ENCODE results near the gene MAG.

MAG gene

GRCh38 chr19:35320065-35320713 lies 28.2 kb downstream of the MAG start:
- ATAC-seq, result no peak
- TF ChIP-seq ESRRG (CRISPR knock-in tag; IDR thresholded peaks at IDR 0.05), result no peak
- no peak for TF ChIP-seq CSDC2 (CRISPR knock-in tag; IDR thresholded peaks at IDR 0.05)
- TF ChIP-seq, protein P1, sequence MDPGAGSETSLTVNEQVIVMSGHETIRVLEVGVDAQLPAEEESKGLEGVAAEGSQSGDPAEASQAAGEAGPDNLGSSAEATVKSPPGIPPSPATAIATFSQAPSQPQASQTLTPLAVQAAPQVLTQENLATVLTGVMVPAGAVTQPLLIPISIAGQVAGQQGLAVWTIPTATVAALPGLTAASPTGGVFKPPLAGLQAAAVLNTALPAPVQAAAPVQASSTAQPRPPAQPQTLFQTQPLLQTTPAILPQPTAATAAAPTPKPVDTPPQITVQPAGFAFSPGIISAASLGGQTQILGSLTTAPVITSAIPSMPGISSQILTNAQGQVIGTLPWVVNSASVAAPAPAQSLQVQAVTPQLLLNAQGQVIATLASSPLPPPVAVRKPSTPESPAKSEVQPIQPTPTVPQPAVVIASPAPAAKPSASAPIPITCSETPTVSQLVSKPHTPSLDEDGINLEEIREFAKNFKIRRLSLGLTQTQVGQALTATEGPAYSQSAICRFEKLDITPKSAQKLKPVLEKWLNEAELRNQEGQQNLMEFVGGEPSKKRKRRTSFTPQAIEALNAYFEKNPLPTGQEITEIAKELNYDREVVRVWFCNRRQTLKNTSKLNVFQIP (CRISPR knock-in tag; IDR thresholded peaks at IDR 0.05; ENCODE audit: borderline replicate concordance, low read depth), result no peak
- TF ChIP-seq TCF4 (CRISPR knock-in tag; IDR thresholded peaks at IDR 0.05; ENCODE audit: borderline replicate concordance), result no peak
- no peak for TF ChIP-seq SNAI2 (CRISPR knock-in tag; IDR thresholded peaks at IDR 0.05)
- no peak for TF ChIP-seq ARNTL (CRISPR knock-in tag; IDR thresholded peaks at IDR 0.05; ENCODE audit: borderline replicate concordance, low read depth)
- no peak for TF ChIP-seq BACH2 (CRISPR knock-in tag; IDR thresholded peaks at IDR 0.05; ENCODE audit: borderline replicate concordance)
- TF ChIP-seq ZNF565 (CRISPR knock-in tag; conservative IDR thresholded peaks at IDR 0.05; ENCODE audit: low read depth), result no peak
- no peak for TF ChIP-seq ZC3H10 (CRISPR knock-in tag; IDR thresholded peaks at IDR 0.05)
- TF ChIP-seq OSR1 (CRISPR knock-in tag; IDR thresholded peaks at IDR 0.05), result no peak
- no peak for TF ChIP-seq CREB5 (CRISPR knock-in tag; IDR thresholded peaks at IDR 0.05; ENCODE audit: low read depth)
- TF ChIP-seq, protein P2, sequence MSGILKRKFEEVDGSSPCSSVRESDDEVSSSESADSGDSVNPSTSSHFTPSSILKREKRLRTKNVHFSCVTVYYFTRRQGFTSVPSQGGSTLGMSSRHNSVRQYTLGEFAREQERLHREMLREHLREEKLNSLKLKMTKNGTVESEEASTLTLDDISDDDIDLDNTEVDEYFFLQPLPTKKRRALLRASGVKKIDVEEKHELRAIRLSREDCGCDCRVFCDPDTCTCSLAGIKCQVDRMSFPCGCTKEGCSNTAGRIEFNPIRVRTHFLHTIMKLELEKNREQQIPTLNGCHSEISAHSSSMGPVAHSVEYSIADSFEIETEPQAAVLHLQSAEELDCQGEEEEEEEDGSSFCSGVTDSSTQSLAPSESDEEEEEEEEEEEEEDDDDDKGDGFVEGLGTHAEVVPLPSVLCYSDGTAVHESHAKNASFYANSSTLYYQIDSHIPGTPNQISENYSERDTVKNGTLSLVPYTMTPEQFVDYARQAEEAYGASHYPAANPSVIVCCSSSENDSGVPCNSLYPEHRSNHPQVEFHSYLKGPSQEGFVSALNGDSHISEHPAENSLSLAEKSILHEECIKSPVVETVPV (CRISPR knock-in tag; IDR thresholded peaks at IDR 0.05), result no peak
- no peak for TF ChIP-seq ZNF70 (CRISPR knock-in tag; IDR thresholded peaks at IDR 0.05)
- no peak for TF ChIP-seq RARB (CRISPR knock-in tag; IDR thresholded peaks at IDR 0.05)
- TF ChIP-seq ZFP30 (CRISPR knock-in tag; IDR thresholded peaks at IDR 0.05), result no peak

GRCh38 chr19:35321291-35321690 lies 29.3 kb downstream of the MAG start:
- TF ChIP-seq TCF4 (CRISPR knock-in tag; IDR thresholded peaks at IDR 0.05; ENCODE audit: borderline replicate concordance), result no peak
- no peak for TF ChIP-seq SNAI2 (CRISPR knock-in tag; IDR thresholded peaks at IDR 0.05)
- no peak for TF ChIP-seq OSR1 (CRISPR knock-in tag; IDR thresholded peaks at IDR 0.05)
- no peak for TF ChIP-seq CREB5 (CRISPR knock-in tag; IDR thresholded peaks at IDR 0.05; ENCODE audit: low read depth)
- TF ChIP-seq, protein P1 (CRISPR knock-in tag; IDR thresholded peaks at IDR 0.05; ENCODE audit: borderline replicate concordance, low read depth), result no peak
- no peak for TF ChIP-seq ZC3H10 (CRISPR knock-in tag; IDR thresholded peaks at IDR 0.05)
- no peak for TF ChIP-seq PPARA (CRISPR knock-in tag; IDR thresholded peaks at IDR 0.05; ENCODE audit: borderline replicate concordance)
- TF ChIP-seq RARB (CRISPR knock-in tag; IDR thresholded peaks at IDR 0.05), result no peak
- TF ChIP-seq TSHZ2 (CRISPR knock-in tag; IDR thresholded peaks at IDR 0.05), result no peak
- TF ChIP-seq TOX (CRISPR knock-in tag; IDR thresholded peaks at IDR 0.05; ENCODE audit: borderline replicate concordance), result no peak
- TF ChIP-seq, protein P2 (CRISPR knock-in tag; IDR thresholded peaks at IDR 0.05), result no peak
- no peak for TF ChIP-seq PATZ1 (CRISPR knock-in tag; IDR thresholded peaks at IDR 0.05; ENCODE audit: borderline replicate concordance)
- no peak for TF ChIP-seq GLIS3 (CRISPR knock-in tag; IDR thresholded peaks at IDR 0.05)
- no peak for TF ChIP-seq ZNF70 (CRISPR knock-in tag; IDR thresholded peaks at IDR 0.05)
- no peak for ATAC-seq

Data from SK-N-SH treated with all-trans-retinoic acid at 6 μM for 48 hours (cell line).